GM06990 (cell line): ENCODE measurements around the gene PRMT1.
A peak's percentile ranks its signal among the peaks of the same experiment; 100 is the strongest.
"Not testable (repeated sequence)": the region's sequence is repeated elsewhere in the genome, so short reads cannot be mapped to it uniquely, and the experiment has no call there.

ENCODE experiments used
- DNase-seq: peaks from one replicate; pipeline ENCODE4 v3.0.0-alpha.2; 2011; ENCODE audit not compliant: insufficient read length; ENCODE audit errors: extremely low read depth
- H3K27me3 ChIP-seq: replicated peaks from 2 replicates; pipeline ENCODE4 v1.6.0; 2011; ENCODE audit warnings: low read length; ENCODE audit not compliant: control insufficient read depth, insufficient read depth
- H3K36me3 ChIP-seq: 2 replicates; pipeline ENCODE4 v1.5.1; 2011; ENCODE audit warnings: low read length; ENCODE audit not compliant: control insufficient read depth, insufficient read depth
- H3K4me3 ChIP-seq: replicated peaks from 2 replicates; pipeline ENCODE4 v1.5.1; 2011; ENCODE audit warnings: low read depth, mild to moderate bottlenecking, control low read depth, low read length
- TF ChIP-seq, protein P1 (sequence below): IDR thresholded peaks from 2 replicates; pipeline ENCODE4 v1.5.1; 2011; ENCODE audit warnings: low read length, control low read depth, mild to moderate bottlenecking, inconsistent platforms; ENCODE audit not compliant: insufficient read depth, poor library complexity, severe bottlenecking

PRMT1 gene

DNA sequence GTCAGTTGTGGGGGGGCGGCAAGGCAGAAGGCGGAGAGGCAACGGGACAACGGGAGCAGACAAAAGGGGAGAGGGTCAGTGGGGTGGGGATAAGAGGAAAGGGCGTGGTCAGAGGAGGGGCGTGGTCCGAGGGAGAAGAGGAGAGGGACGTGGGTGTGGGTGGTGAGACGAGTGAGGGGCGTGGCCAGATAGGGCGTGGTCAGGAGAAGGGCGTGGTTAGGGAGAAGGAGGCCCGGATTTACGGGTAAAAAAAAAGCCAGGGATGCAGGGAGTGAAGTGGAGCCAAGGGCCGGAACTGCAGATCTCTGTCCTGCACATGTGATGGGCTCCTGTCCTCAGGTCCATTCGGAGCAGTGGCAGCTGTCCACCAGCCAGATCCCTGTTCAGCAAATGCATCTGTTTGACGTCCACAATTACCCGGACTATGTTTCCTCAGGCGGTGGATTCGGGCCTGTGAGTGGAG, 35.4 kb downstream of the PRMT1 start:
- DNase-seq, result peak; percentile 28
- TF ChIP-seq, protein P1, sequence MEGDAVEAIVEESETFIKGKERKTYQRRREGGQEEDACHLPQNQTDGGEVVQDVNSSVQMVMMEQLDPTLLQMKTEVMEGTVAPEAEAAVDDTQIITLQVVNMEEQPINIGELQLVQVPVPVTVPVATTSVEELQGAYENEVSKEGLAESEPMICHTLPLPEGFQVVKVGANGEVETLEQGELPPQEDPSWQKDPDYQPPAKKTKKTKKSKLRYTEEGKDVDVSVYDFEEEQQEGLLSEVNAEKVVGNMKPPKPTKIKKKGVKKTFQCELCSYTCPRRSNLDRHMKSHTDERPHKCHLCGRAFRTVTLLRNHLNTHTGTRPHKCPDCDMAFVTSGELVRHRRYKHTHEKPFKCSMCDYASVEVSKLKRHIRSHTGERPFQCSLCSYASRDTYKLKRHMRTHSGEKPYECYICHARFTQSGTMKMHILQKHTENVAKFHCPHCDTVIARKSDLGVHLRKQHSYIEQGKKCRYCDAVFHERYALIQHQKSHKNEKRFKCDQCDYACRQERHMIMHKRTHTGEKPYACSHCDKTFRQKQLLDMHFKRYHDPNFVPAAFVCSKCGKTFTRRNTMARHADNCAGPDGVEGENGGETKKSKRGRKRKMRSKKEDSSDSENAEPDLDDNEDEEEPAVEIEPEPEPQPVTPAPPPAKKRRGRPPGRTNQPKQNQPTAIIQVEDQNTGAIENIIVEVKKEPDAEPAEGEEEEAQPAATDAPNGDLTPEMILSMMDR, result no peak
- Histone ChIP-seq H3K36me3 (no peaks in the 10 kb centered on the region), H3K27me3 (no peaks in the 10 kb centered on the region), H3K4me3 (no peak overlapping the region)

DNA sequence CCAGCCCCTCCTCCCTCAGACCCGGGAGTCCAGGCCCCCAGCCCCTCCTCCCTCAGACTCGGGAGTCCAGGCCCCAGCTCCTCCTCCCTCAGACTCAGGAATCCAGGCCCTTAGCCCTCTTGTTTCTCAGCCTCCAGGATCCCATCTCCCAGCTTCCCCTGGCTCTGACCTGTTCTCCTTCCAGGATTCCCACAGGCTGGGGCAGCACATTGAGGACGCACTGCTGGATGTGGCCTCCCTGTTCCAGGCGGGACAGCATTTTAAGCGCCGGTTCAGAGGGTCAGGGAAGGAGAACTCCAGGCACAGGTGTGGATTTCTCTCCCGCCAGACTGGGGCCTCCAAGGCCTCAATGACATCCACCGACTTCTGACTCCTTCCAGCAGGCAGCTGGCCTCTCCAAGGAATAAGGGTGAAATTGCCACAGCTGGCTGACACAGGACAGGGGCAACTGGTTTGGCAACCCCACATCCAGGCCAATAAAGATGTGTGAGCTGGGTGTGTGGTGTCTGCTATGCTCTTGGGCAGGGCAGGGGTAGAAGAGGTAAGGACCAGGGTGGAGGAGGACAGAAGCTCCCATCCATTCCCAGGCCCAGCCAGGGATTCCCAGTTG, 36.3 kb downstream of the PRMT1 start:
- DNase-seq, result no peak
- Histone ChIP-seq H3K4me3 (no peak overlapping the region), H3K36me3 (no peaks in the 10 kb centered on the region), H3K27me3 (no peaks in the 10 kb centered on the region)
- TF ChIP-seq, protein P1, result no peak

DNA sequence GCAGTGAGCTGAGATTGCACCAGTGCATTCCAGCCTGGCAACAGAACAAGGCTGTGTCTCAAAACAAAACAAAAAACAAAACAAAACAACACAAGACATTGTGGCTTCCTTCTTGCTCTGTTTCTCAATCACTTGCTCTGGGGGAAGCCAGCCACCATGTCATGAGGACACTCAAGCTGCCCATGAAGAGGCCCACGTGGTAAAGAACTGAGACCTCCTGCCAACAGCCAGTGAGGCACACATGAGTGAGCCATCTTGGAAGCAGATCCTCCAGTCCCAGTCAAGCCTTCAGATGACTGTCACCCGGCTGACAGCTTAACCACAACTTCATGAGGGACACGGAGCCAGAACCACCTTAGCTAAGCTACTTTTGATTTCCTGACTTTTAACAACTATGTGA, 39.1 kb downstream of the PRMT1 start:
- no peaks in the 10 kb centered on the region for H3K27me3 ChIP-seq
- no peak for DNase-seq
- TF ChIP-seq, protein P1, result no peak
- no peak overlapping the region for H3K4me3 ChIP-seq
- H3K36me3 ChIP-seq, result no peaks in the 10 kb centered on the region

DNA sequence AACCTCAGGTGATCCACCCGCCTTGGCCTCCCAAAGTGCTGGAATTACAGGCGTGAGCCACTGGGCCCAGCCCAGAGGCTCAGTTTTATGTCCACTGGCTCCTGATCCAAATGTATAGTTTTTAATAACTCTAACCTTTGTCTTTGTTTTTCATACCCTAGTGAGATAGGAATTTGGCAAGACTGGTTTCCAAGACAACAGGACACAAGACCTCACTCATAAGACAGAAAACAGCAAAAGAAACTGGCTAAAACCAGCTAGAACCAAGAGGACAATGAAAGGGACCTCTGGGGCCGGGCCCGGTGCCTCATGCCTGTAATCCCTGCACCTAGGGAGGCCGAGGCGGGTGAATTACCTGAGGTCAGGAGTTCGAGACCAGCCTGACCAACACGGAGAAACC, 41.4 kb downstream of the PRMT1 start:
- Histone ChIP-seq H3K36me3 (no peaks in the 10 kb centered on the region), H3K27me3 (no peaks in the 10 kb centered on the region), H3K4me3 (no peak overlapping the region)
- TF ChIP-seq, protein P1, result no peak
- no peak for DNase-seq

DNA sequence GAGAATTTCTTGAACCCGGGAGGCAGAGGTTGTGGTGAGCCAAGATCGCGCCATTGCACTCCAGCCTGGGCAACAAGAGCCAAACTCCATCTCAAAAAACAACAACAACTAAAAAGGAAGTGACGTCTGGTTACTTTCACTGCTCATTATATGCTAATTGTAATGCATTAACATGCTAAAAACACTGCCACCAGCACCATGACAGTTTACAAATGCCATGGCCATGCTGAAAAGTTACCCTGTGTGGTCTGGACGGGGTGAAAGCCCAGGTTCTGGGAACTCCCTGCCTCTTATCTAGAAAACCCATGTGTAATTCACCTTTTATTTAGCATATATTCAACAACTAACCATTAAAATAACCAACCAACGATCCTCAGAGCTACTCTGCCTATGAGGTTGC, 41.9 kb downstream of the PRMT1 start:
- Histone ChIP-seq H3K36me3 (no peaks in the 10 kb centered on the region), H3K27me3 (no peaks in the 10 kb centered on the region), H3K4me3 (no peak overlapping the region)
- DNase-seq, result no peak
- TF ChIP-seq, protein P1, result no peak

DNA sequence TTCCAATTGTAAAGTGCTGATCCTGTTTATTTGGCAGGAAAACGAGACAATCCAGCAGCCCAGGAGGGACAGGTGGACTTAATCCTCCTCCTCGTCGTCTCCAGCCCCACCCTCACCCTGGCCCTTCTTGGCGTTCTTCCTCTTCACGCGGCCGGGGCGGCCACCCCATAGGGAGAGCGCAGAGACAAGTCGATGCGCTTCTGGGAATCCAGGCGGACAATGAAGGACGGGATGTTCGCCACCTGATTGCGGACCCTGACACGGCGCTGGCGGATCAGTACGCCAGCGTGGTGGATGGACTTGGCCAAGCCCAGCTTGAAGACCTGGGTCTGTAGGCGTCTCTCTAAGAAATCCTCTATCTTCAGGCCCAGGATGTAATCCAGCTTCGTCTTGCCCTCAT, 42.3 kb downstream of the PRMT1 start:
- DNase-seq, H3K27me3 ChIP-seq: not testable (repeated sequence)

More for the DNA sequence above, 42.3 kb downstream of the PRMT1 start:
- H3K36me3 ChIP-seq, H3K4me3 ChIP-seq: not testable (repeated sequence)
